LHCN-M2 (cell line): ENCODE data around the gene TM4SF1. TPM values are rescaled to one million over a fixed set of nuclear protein-coding genes. Genes with fewer than 3 reads are reported as not detected.

Experiments used
- total RNA-seq: library from RNA; depleted of rRNA; stranded (reverse); fragments of >200 nt; gene quantifications from 2 replicates; pipeline ENCODE4 v1.2.3, GENCODE V29; 2014; rRNA removed

TM4SF1 gene
- total RNA-seq, 1 experiment from 2014 or later, result 503 TPM

Other genes starting within 250 kb of the TM4SF1 start
- gene HPS3, start 248.0 kb downstream of the TM4SF1 start, total RNA-seq, result 29.0 and 32.1 TPM in 2 replicates
- gene CP, start 155.8 kb downstream of the TM4SF1 start, total RNA-seq, result 0.06 TPM in 1 of 2 replicates, not detected in the other
- gene TM4SF18, start 44.0 kb downstream of the TM4SF1 start, total RNA-seq, result 3.0 and 5.2 TPM in 2 replicates
- 0.17 and 0.96 TPM in 2 replicates for gene TM4SF4, start 97.0 kb upstream of the TM4SF1 start, total RNA-seq